ENCODE results near the gene HOXB3. TPM values are rescaled to one million over a fixed set of nuclear protein-coding genes. Genes with fewer than 3 reads are reported as not detected.
A peak's percentile ranks its signal among the peaks of the same experiment; 100 is the strongest.

Gene HOXB3
- total and polyA plus RNA-seq, 2 donors (not counting 1 experiment from before 2014, with no cell fraction given): 15.7 to 28.6 TPM

DNA sequence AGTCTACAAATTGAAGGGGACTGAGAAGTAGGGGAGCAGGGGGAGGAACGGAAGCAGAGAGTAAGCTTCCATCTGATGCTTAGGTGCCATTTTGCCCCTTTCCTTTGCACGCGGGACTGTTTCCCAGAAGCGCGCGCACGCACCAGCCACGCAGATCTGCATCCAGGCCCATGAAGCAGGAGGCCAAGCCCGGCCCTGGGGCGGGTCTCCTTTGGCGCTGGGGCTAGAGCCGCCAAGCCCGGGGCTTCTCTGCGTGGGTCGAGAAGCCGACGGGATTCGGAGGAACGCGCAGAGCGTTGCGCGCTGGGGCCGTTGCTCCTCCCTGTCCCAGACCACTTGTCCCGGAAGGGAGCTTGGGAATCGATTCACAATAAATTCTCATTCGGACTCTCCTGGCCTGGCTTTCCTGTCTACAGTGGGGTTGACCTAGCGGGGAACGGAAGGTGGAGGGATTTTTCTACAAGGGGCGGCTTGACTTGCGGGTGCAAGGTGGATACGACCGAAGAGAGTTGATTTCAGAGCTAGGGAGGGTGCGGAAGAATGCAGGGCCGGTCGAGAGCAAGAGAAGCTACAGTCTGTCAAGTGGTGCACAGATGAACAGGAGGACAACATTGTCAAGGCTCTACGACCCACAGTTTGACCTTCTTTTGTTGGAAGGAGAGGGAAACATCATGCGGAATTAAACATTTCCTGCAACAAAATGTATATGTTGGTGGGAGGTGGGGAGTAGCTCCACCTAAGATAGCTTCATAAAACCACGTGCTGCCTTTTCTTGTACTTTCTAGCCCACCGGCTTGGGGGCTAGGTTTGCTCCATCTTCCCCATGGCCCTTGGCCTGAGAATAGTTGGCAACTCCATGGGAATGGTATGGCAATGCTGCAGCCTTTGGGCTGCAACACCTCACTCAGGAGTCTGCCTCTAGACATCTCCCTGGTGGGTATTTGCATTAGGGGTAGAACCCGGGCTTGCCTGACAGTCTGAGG, 31.7 kb upstream of the HOXB3 start:
- Histone ChIP-seq H3K27ac (ENCODE audit: insufficient read depth, low read length) (no peak overlapping the region), H3K4me1 (ENCODE audit: control insufficient read depth, extremely low read depth, insufficient read depth, low read length) (peaks cover 4% of the 10 kb centered on the region), H3K4me3 (replicated peaks in 1 of 4; ENCODE audit: control extremely low read depth in 1 of 4, insufficient read depth in 1 of 4, low read depth in 3 of 4, low read length in 4 of 4) (no peak overlapping the region), H3K27me3 (ENCODE audit: control insufficient read depth, insufficient read depth, low read length) (peaks cover 93% of the 10 kb centered on the region), H3K9me3 (ENCODE audit: control insufficient read depth, insufficient read depth, low read depth, low read length) (no peaks in the 10 kb centered on the region), H3K4me2 (ENCODE audit: extremely low read depth, insufficient read depth, low read length) (no peak overlapping the region), H2AFZ (ENCODE audit: low read length) (no peak overlapping the region), H3K36me3 (ENCODE audit: control insufficient read depth, insufficient read depth, low read length) (no peaks in the 10 kb centered on the region), H4K20me1 (ENCODE audit: control insufficient read depth, extremely low read depth, insufficient read depth, low read length) (peaks cover 2% of the 10 kb centered on the region), H3K9ac (ENCODE audit: insufficient read depth, low read length) (no peak overlapping the region), H3K79me2 (ENCODE audit: control insufficient read depth, insufficient read depth, low read length) (no peaks in the 10 kb centered on the region)
- no peak for DNase-seq (ENCODE audit: low read depth in 2 of 2)
- TF ChIP-seq EZH2 (IDR thresholded peaks at IDR 0.05; ENCODE audit: low read length, missing control alignments): peak; percentile 91
- TF ChIP-seq, protein P1, sequence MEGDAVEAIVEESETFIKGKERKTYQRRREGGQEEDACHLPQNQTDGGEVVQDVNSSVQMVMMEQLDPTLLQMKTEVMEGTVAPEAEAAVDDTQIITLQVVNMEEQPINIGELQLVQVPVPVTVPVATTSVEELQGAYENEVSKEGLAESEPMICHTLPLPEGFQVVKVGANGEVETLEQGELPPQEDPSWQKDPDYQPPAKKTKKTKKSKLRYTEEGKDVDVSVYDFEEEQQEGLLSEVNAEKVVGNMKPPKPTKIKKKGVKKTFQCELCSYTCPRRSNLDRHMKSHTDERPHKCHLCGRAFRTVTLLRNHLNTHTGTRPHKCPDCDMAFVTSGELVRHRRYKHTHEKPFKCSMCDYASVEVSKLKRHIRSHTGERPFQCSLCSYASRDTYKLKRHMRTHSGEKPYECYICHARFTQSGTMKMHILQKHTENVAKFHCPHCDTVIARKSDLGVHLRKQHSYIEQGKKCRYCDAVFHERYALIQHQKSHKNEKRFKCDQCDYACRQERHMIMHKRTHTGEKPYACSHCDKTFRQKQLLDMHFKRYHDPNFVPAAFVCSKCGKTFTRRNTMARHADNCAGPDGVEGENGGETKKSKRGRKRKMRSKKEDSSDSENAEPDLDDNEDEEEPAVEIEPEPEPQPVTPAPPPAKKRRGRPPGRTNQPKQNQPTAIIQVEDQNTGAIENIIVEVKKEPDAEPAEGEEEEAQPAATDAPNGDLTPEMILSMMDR (conservative IDR thresholded peaks at IDR 0.05 in 1 of 2, IDR thresholded peaks at IDR 0.05 in 1 of 2; ENCODE audit: low read depth in 1 of 2, low read length in 2 of 2): no peak

DNA sequence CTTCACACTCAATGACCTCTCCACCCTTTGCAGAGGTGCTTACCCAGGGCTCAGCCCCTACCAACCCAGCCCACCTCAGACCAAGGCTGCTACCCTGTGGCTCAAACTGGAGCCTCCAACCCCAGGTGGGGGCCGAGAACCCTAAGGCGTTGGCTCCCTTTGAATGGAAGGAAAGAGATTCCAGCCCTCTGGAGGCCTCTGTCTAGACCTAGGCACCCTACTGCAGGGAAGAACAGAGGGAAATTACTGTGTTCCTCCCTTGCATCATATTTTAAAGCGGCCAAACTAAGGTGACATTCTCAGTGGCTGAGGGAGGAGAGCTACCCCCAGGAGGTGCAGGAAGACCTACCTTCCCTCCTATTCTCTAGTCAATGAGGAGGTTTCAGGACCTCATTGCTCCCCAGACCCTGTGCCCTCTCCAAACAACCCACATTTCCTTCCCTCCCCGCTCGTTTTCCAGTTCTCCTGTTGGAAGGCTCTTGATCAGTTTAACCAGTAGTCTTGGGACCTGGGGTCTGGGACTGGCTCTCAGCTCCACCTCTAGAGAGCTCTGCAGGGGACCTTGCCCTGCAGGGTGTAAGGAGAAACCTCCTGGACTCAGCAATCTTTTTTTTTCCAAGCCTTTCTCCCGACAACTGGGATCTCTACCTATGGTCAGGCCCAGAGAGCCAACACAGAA, 30.6 kb upstream of the HOXB3 start:
- TF ChIP-seq, protein P1 (conservative IDR thresholded peaks at IDR 0.05 in 1 of 2, IDR thresholded peaks at IDR 0.05 in 1 of 2; ENCODE audit: low read depth in 1 of 2, low read length in 2 of 2): no peak
- TF ChIP-seq EZH2 (IDR thresholded peaks at IDR 0.05; ENCODE audit: low read length, missing control alignments): no peak
- Histone ChIP-seq H3K27me3 (ENCODE audit: control insufficient read depth, insufficient read depth, low read length) (peaks cover 95% of the 10 kb centered on the region), H3K4me1 (ENCODE audit: control insufficient read depth, extremely low read depth, insufficient read depth, low read length) (peaks cover 4% of the 10 kb centered on the region)

DNA sequence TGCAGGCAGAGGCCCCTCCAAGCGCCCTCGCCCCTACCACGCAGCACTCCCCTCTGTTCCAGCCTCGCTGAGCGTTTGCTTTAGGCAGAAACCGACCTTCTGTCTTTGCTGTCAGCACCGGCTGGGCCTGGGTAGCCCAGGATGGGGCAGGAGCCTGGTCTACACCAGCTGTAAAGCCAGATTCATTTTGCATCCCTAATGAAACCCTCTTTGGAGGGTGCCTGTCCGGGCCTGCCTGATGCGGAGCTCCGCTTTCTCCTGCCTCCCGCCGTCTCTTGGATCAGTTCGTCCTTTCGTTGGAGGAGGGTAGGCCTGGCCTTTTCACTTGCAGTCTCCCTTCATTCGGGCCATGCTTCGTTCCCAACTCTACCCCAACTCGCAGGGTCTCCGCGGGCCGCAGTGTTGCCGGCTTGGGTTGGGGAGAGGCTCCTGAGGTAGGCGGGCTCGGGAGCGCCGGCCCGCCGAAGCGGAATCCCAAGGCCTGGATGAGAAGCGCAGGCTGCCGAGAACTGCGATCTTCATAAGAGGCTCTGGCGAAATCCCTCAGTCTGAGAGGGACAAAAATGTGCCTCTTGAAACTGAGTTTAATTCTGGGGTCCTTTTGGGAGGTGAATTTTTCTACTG, 29.9 kb upstream of the HOXB3 start:
- peaks cover 94% of the 10 kb centered on the region for H3K27me3 ChIP-seq (ENCODE audit: control insufficient read depth, insufficient read depth, low read length)
- H4K20me1 ChIP-seq (ENCODE audit: control insufficient read depth, extremely low read depth, insufficient read depth, low read length): peaks cover 2% of the 10 kb centered on the region

More for the DNA sequence above, 30.6 kb upstream of the HOXB3 start:
- no peak overlapping the region for H3K9ac ChIP-seq (ENCODE audit: insufficient read depth, low read length)
- no peaks in the 10 kb centered on the region for H3K79me2 ChIP-seq (ENCODE audit: control insufficient read depth, insufficient read depth, low read length)
- H3K27ac ChIP-seq (ENCODE audit: insufficient read depth, low read length): no peak overlapping the region
- no peak overlapping the region for H2AFZ ChIP-seq (ENCODE audit: low read length)
- H3K9me3 ChIP-seq (ENCODE audit: control insufficient read depth, insufficient read depth, low read depth, low read length): no peaks in the 10 kb centered on the region
- peaks cover 2% of the 10 kb centered on the region for H4K20me1 ChIP-seq (ENCODE audit: control insufficient read depth, extremely low read depth, insufficient read depth, low read length)
- no peak overlapping the region for H3K4me2 ChIP-seq (ENCODE audit: extremely low read depth, insufficient read depth, low read length)
- DNase-seq (ENCODE audit: low read depth in 2 of 2): no peak
- no peaks in the 10 kb centered on the region for H3K36me3 ChIP-seq (ENCODE audit: control insufficient read depth, insufficient read depth, low read length)
- H3K4me3 ChIP-seq (replicated peaks in 1 of 4; ENCODE audit: control extremely low read depth in 1 of 4, insufficient read depth in 1 of 4, low read depth in 3 of 4, low read length in 4 of 4): no peak overlapping the region

More for the DNA sequence above, 29.9 kb upstream of the HOXB3 start:
- Histone ChIP-seq H3K79me2 (ENCODE audit: control insufficient read depth, insufficient read depth, low read length) (no peaks in the 10 kb centered on the region), H2AFZ (ENCODE audit: low read length) (no peak overlapping the region), H3K9me3 (ENCODE audit: control insufficient read depth, insufficient read depth, low read depth, low read length) (no peaks in the 10 kb centered on the region), H3K4me3 (replicated peaks in 1 of 4; ENCODE audit: control extremely low read depth in 1 of 4, insufficient read depth in 1 of 4, low read depth in 3 of 4, low read length in 4 of 4) (no peak overlapping the region), H3K4me2 (ENCODE audit: extremely low read depth, insufficient read depth, low read length) (no peak overlapping the region), H3K27ac (ENCODE audit: insufficient read depth, low read length) (no peak overlapping the region), H3K36me3 (ENCODE audit: control insufficient read depth, insufficient read depth, low read length) (no peaks in the 10 kb centered on the region), H3K4me1 (ENCODE audit: control insufficient read depth, extremely low read depth, insufficient read depth, low read length) (peaks cover 1% of the 10 kb centered on the region), H3K9ac (ENCODE audit: insufficient read depth, low read length) (no peak overlapping the region)
- TF ChIP-seq EZH2 (IDR thresholded peaks at IDR 0.05; ENCODE audit: low read length, missing control alignments): peak; percentile 81
- TF ChIP-seq, protein P1 (conservative IDR thresholded peaks at IDR 0.05 in 1 of 2, IDR thresholded peaks at IDR 0.05 in 1 of 2; ENCODE audit: low read depth in 1 of 2, low read length in 2 of 2): no peak
- DNase-seq (ENCODE audit: low read depth in 2 of 2): no peak

Measured in fibroblast of lung (primary cell).